Measurements from ENCODE around the gene LRRC74B.

DNA sequence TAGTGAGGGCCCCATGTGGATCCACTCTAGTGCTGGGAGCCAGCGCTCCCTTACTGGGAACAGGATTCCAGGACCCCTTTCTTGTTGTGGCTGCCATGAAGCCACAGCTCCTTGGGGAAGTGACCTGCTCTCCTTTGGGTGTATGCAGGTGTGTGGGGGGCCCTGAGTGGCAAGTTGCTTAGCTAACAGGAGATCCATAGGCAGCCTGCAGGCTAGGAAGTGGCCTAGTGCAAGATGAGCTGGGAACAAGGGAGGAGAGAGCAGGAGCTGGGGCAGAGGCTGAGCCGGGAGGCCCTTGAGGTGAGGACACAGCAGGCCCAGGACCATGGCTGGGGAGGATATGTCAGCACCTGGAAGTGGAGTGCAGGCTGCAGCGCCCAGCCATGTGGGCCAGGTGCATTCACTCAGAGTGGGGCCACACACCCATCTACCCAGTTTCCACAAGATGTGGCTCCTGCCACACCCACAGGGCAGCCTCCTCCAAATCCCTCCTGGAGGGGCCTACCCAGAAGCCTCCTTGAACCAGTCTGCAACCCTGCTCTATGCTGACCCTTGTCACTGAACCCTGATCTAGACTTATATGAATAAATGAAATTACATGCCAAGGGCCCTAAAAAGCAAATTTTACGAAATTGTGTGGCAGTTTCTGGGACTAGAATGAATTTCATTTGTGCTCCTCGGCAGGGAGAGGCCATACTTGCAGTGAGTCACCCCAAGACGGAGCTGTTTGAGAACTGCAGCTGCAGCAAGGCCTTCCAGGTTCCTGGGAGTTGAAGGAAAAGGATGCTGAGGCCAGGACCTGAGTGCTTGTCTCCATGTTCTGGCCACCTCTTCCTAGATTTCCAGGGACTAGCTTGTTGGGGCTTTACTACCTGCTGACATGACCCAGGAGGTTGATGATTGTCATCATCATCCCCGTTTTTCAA is 47.1 kb upstream of the LRRC74B start:
- TF ChIP-seq LEF1 (IDR thresholded peaks at IDR 0.05; ENCODE audit: borderline replicate concordance) (no peak), ELF4 (IDR thresholded peaks at IDR 0.05) (no peak), TARDBP (IDR thresholded peaks at IDR 0.05) (no peak), SP1 (IDR thresholded peaks at IDR 0.05) (no peak)

Measured in HEK293T (cell line).